ENCODE measurements around the gene ASTN1.

The ASTN1 gene

DNA sequence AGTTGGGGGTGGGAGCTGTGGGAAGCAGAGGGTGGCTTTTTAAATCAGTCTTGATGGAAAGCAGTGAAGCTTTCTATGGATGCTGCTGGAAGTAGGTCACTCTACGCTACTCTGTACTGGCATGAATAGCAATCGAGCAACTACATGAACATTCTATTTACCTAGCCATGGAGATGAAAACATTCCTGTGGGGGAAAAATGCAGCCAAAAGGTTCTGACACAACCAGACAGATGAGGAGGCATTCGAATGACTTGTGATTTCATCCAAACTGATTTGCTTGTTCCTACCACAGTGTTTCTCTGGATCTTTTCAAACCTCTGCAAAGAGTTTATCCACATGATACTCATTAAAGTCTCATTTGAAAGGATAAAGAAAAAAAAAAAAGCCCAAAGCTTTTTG is 95.0 kb downstream of the ASTN1 start:
- TF ChIP-seq, protein P1, sequence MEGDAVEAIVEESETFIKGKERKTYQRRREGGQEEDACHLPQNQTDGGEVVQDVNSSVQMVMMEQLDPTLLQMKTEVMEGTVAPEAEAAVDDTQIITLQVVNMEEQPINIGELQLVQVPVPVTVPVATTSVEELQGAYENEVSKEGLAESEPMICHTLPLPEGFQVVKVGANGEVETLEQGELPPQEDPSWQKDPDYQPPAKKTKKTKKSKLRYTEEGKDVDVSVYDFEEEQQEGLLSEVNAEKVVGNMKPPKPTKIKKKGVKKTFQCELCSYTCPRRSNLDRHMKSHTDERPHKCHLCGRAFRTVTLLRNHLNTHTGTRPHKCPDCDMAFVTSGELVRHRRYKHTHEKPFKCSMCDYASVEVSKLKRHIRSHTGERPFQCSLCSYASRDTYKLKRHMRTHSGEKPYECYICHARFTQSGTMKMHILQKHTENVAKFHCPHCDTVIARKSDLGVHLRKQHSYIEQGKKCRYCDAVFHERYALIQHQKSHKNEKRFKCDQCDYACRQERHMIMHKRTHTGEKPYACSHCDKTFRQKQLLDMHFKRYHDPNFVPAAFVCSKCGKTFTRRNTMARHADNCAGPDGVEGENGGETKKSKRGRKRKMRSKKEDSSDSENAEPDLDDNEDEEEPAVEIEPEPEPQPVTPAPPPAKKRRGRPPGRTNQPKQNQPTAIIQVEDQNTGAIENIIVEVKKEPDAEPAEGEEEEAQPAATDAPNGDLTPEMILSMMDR (IDR thresholded peaks at IDR 0.05; ENCODE audit: insufficient read depth, low read depth, low read length, missing control alignments), result no peak
- DNase-seq (ENCODE audit: low read depth), result no peak
- H3K4me3 ChIP-seq (ENCODE audit: low read length), result no peak overlapping the region

DNA sequence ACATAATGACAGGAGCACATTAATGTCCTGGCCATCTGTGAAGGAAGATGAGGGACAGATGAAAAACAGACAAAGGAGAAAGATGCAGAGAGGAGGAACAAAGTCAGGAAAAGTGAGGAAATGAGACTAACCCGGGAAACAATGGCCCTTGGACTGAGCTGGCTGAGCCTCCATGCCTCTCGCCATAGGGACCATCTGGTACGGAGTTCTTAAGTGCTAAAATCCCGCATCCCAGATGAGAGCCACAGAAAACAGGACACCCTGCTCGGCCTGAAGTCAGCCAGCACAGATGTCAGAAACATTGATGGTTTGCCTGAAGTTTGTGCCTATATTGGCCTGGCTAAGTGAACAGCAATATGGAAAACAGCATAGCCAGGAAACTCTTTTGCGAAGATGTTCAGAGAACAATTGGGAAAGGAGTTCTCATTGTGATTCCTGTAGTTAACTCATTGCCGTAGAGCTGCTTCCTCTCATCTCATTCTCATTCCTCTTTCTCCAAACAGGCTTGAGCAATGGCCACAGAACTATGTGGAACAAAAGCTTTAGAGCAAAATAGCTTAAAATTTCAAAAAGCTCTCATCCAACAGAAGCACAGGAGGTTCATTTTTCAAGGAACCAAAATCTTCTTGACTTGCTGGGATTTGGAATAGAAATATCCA is 96.6 kb downstream of the ASTN1 start:
- TF ChIP-seq, protein P1 (IDR thresholded peaks at IDR 0.05; ENCODE audit: insufficient read depth, low read depth, low read length, missing control alignments), result no peak
- H3K4me3 ChIP-seq (ENCODE audit: low read length), result no peak overlapping the region
- no peak for DNase-seq (ENCODE audit: low read depth)

DNA sequence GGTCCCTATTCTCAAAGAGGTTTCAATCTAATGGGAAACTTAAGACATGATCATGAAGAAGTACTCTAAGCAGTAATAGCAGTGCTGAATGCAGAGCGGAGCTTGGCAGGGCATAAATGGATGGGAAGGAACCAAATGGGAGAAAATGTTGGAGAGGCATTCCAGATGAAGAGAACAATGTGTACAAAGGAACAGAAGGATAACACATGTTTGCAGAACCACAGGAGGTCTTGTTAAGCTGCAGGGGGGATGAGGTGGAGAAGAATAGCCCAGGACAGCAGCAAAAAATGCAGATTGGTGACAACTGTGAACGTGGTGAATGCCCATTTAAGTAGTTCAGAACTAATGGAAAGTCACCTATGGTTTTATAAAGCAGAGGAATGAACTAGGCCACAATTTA is 99.1 kb downstream of the ASTN1 start:
- no peak for DNase-seq (ENCODE audit: low read depth)
- TF ChIP-seq, protein P1 (IDR thresholded peaks at IDR 0.05; ENCODE audit: insufficient read depth, low read depth, low read length, missing control alignments), result no peak

DNA sequence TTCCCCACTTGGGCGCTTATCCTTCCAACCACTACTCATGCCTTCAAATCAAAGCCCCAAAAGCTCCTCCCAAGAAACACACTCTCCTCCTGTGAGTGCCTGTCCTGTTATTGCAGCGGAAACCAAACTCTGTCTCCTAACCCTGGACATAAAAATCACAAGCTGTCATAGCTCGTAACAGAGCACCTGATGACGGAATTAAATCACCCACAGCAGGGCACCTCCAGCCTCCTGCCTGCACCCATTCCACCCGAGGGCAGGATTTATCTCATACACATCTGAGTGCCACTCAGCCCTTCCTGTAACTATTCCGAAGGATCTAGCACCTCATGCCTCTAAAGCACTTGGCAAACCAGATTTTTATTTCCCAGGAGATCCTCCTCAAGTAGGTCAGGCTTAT is 100.9 kb downstream of the ASTN1 start:
- no peak overlapping the region for H3K4me3 ChIP-seq (ENCODE audit: low read length)
- TF ChIP-seq, protein P1 (IDR thresholded peaks at IDR 0.05; ENCODE audit: insufficient read depth, low read depth, low read length, missing control alignments), result no peak
- no peak for DNase-seq (ENCODE audit: low read depth)

More for the DNA sequence above, 99.1 kb downstream of the ASTN1 start:
- H3K4me3 ChIP-seq (ENCODE audit: low read length), result no peak overlapping the region

DNA sequence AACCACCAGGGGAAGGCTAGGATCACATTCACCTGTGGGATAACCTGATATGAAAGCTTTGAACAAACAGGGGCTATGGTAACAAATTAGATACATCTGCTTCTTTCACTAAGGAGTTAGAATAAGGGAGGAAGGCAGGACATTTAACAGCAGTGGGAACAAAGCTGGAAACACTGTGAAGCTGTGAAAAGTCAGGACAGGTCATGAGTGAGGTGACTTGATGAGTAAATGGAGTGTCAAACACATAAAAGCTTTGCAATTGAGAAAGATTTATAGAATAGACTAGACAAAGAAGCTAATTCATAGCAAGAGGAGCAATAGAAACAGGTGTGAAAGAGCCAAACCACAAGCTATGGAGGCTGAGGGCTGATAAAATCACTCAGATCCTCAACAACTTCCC is 110.0 kb downstream of the ASTN1 start:
- TF ChIP-seq, protein P1 (IDR thresholded peaks at IDR 0.05; ENCODE audit: insufficient read depth, low read depth, low read length, missing control alignments), result no peak
- H3K4me3 ChIP-seq (ENCODE audit: low read length), result no peak overlapping the region
- no peak for DNase-seq (ENCODE audit: low read depth)

DNA sequence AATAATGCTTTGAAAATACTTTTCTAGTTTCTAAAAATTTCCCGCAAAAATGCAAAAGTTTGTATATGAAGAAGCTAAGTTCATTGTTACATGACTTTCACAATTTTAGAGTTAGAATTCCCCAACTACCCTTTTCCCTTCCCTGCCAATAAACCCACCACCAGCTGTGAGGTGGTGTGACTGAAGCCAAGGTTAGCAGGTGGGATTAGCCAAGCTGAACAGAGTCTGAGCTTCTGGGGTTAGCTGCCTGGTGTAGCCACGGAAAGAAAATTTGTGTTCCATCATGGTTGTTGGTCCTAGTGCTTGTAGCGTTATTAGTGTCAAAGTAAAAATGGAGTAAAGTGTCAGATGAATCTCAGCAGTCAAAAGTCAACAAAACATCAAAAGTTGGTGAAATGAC is 110.9 kb downstream of the ASTN1 start:
- TF ChIP-seq, protein P1 (IDR thresholded peaks at IDR 0.05; ENCODE audit: insufficient read depth, low read depth, low read length, missing control alignments), result no peak
- no peak overlapping the region for H3K4me3 ChIP-seq (ENCODE audit: low read length)
- no peak for DNase-seq (ENCODE audit: low read depth)

Data from epithelial cell of esophagus (primary cell).